Lower lobe of right lung (tissue), 2 donors: ENCODE data around the gene APOBEC3F. TPM values are rescaled to one million over a fixed set of nuclear protein-coding genes. Genes with fewer than 3 reads are reported as not detected.
A peak's percentile ranks its signal among the peaks of the same experiment; 100 is the strongest.
"Not testable (repeated sequence)": the region's sequence is repeated elsewhere in the genome, so short reads cannot be mapped to it uniquely, and the experiment has no call there.

Experiments used
- ATAC-seq, 2 donors: fragments of 200-7000 bp; cut with Tn5 transposase; one replicate each; pipeline ENCODE4 v1.9.1; 2020 to 2022; ENCODE audit warnings: mild to moderate bottlenecking in 2 of 2, moderate library complexity in 2 of 2
- DNase-seq: peaks from one replicate; pipeline ENCODE4 v3.0.0-alpha.2; 2020
- H3K27ac ChIP-seq: fragments of 200-600 bp; one replicate; pipeline ENCODE4 v1.8.0; 2022
- H3K27me3 ChIP-seq: fragments of 200-600 bp; one replicate; pipeline ENCODE4 v1.8.0; 2022; ENCODE audit warnings: low read depth
- H3K36me3 ChIP-seq: fragments of 200-600 bp; one replicate; pipeline ENCODE4 v1.8.0; 2022; ENCODE audit warnings: mild to moderate bottlenecking
- H3K4me1 ChIP-seq: fragments of 200-600 bp; one replicate; pipeline ENCODE4 v1.8.0; 2022
- H3K4me3 ChIP-seq: fragments of 200-600 bp; one replicate; pipeline ENCODE4 v1.8.0; 2022; ENCODE audit warnings: mild to moderate bottlenecking
- H3K9me3 ChIP-seq: fragments of 200-600 bp; one replicate; pipeline ENCODE4 v1.8.0; 2022
- CTCF ChIP-seq: fragments of 200-600 bp; IDR thresholded peaks from one replicate; pipeline ENCODE4 v1.8.0; 2022; ENCODE audit warnings: antibody characterized with exemption, mild to moderate bottlenecking
- intact Hi-C: fragments of 100-400 bp; cut with DNase I; formaldehyde crosslinking; loops from one replicate; pipeline ENCODE4 v1.11.0; 2022
- total RNA-seq: library from RNA; stranded (reverse); fragmentation: NEBNext Ultra II Directional; extraction: Animal tissue kit (Norgen Biotek cat#: 25700); gene quantifications from one replicate; pipeline ENCODE4 v1.2.1, GENCODE V29; 2021
- donor health status: DM: no; HTN: yes; CAD: no; lungs with severe emphysema.

The APOBEC3F gene
- total RNA-seq, 1 donor from 2014 or later = 9.5 TPM

DNA sequence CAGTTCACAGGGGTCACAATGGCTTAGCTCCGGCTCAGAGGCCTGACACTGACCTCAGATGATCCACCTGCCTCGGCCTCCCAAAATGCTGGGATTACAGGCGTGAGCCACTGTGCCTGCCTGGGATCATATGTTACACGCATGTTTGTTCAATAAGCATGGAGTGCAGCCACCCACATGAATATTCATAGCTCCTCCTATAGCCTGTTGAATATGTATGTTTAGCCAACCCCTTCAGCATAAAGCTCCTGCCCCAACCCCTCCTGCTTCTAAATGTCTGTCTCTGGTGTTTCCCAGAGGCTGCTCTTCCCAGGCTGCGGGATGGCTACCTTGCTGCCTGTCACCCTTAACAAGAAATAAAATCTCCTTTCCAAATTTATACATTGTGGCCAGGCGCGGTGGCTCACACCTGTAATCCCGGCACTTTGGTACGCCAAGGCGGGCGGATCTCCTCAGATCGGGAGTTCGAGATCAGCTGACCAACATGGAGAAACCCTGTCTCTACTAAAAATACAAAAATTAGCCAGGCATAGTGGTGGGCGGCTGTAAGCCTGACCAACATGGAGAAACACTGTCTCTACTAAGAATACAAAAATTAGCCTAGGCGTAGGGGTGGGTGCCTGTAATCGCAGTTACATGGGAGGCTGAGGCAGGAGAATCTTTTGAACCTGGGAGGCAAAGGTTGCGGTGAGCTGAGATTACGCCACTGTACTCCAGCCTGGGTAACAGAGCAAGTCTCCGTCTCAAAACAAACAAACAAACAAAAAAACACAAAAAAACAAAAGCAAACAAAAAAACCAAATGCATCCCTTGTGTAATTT, 1.1 kb upstream of the APOBEC3F start:
- peak overlapping the region; percentile 86 for H3K27ac ChIP-seq
- H3K9me3 ChIP-seq = no peaks in the 10 kb centered on the region
- H3K27me3 ChIP-seq = no peaks in the 10 kb centered on the region
- H3K36me3 ChIP-seq = no peaks in the 10 kb centered on the region
- peaks cover 15% of the 10 kb centered on the region for H3K4me1 ChIP-seq
- no peak for ATAC-seq
- DNase-seq = no peak
- no peak for TF ChIP-seq CTCF
- H3K4me3 ChIP-seq = peak overlapping the region; percentile 69
- intact Hi-C loops = no loop called here

GRCh38 chr22:39040155-39040537, 518 bp upstream of the APOBEC3F start:
- H3K9me3 ChIP-seq, ATAC-seq, DNase-seq, H3K27me3 ChIP-seq, intact Hi-C loops, H3K36me3 ChIP-seq: not testable (repeated sequence)
- peak overlapping the region; percentile 69 for H3K4me3 ChIP-seq
- peaks cover 15% of the 10 kb centered on the region for H3K4me1 ChIP-seq
- peak overlapping the region; percentile 86 for H3K27ac ChIP-seq

DNA sequence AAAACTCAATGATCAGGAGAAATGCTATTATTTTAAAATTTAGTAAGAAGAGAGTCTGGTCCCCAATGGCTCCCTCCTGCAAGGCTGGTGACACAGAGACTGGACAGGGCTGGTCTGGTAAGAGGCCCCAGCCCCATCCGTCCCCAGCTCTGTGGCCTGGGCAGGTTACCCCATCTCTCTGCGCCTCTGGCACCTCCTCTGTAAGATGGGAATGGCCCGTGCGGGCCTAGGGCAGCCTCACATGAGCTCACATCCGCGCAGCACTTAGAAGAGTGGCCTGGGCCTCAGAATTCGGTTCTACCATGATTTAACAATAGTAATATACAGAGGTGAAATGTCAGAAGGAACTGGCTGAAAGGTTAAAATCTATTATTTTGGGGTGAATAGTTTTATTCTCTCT, 1.2 kb downstream of the APOBEC3F start:
- H3K4me3 ChIP-seq = peak overlapping the region; percentile 69
- no peaks in the 10 kb centered on the region for H3K36me3 ChIP-seq
- TF ChIP-seq CTCF = no peak
- no peak for ATAC-seq
- peaks cover 15% of the 10 kb centered on the region for H3K4me1 ChIP-seq
- no peaks in the 10 kb centered on the region for H3K27me3 ChIP-seq
- H3K27ac ChIP-seq = no peak overlapping the region
- intact Hi-C loops = no loop called here
- no peak for DNase-seq
- no peaks in the 10 kb centered on the region for H3K9me3 ChIP-seq

GRCh38 chr22:39043063-39043462, 2.4 kb downstream of the APOBEC3F start:
- H3K27ac ChIP-seq, H3K36me3 ChIP-seq, H3K9me3 ChIP-seq, ATAC-seq, H3K27me3 ChIP-seq, DNase-seq, intact Hi-C loops, H3K4me3 ChIP-seq: not testable (repeated sequence)
- peaks cover 15% of the 10 kb centered on the region for H3K4me1 ChIP-seq

DNA sequence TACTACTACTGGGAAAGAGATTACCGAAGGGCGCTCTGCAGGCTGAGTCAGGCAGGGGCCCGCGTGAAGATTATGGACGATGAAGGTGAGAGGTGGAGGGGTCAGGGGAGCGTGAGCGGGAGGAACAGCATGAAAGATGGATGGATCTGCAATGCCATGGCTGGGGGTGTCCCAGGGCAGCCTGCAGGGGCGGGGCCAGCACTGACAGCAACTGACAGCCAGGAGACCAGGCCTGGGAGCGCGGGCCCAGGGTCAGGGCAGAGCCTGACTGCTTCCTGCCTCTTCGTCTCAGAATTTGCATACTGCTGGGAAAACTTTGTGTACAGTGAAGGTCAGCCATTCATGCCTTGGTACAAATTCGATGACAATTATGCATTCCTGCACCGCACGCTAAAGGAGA, 4.5 kb downstream of the APOBEC3F start:
- H3K27me3 ChIP-seq, H3K9me3 ChIP-seq, DNase-seq, H3K36me3 ChIP-seq, H3K27ac ChIP-seq, ATAC-seq, H3K4me3 ChIP-seq, intact Hi-C loops: not testable (repeated sequence)
- peaks cover 15% of the 10 kb centered on the region for H3K4me1 ChIP-seq

GRCh38 chr22:39049486-39049885, 8.8 kb downstream of the APOBEC3F start:
- H3K4me1 ChIP-seq, H3K9me3 ChIP-seq, DNase-seq, H3K27ac ChIP-seq, ATAC-seq, H3K27me3 ChIP-seq, intact Hi-C loops, H3K4me3 ChIP-seq, H3K36me3 ChIP-seq: not testable (repeated sequence)

- ATAC-seq, intact Hi-C loops, H3K36me3 ChIP-seq, H3K27ac ChIP-seq, H3K4me1 ChIP-seq, DNase-seq, H3K4me3 ChIP-seq, H3K9me3 ChIP-seq, H3K27me3 ChIP-seq: not testable (repeated sequence)
Measured at GRCh38 chr22:39051844-39052495, 11.3 kb downstream of the APOBEC3F start.

DNA sequence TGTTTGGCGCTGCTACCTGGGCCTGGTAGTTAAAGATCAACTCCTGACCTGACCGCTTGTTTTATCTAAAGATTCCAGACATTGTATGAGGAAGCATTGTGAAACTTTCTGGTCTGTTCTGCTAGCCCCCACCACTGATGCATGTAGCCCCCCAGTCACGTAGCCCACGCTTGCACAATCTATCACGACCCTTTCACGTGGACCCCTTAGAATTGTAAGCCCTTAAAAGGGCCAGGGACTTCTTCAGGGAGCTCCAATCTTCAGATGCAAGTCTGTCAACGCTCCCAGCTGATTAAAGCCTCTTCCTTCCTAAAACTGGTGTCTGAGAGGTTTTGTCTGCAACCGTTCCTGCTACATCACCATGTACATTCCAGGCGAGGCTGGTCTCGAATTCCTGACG, 15.0 kb downstream of the APOBEC3F start:
- intact Hi-C loops = no loop called here
- H3K36me3 ChIP-seq = no peaks in the 10 kb centered on the region
- DNase-seq = no peak

GRCh38 chr22:39061290-39061689, 20.6 kb downstream of the APOBEC3F start:
- ATAC-seq, intact Hi-C loops, H3K4me3 ChIP-seq, H3K36me3 ChIP-seq, DNase-seq, H3K27ac ChIP-seq, H3K27me3 ChIP-seq, H3K4me1 ChIP-seq, H3K9me3 ChIP-seq: not testable (repeated sequence)

More for the DNA sequence above, 15.0 kb downstream of the APOBEC3F start:
- H3K27ac ChIP-seq = no peak overlapping the region
- no peak for ATAC-seq
- H3K9me3 ChIP-seq = no peaks in the 10 kb centered on the region
- H3K4me3 ChIP-seq = no peak overlapping the region
- H3K27me3 ChIP-seq = no peaks in the 10 kb centered on the region
- no peaks in the 10 kb centered on the region for H3K4me1 ChIP-seq
- no peak for TF ChIP-seq CTCF

GRCh38 chr22:39061951-39062350, 21.3 kb downstream of the APOBEC3F start:
- intact Hi-C loops, H3K27me3 ChIP-seq, H3K4me1 ChIP-seq, ATAC-seq, DNase-seq, H3K9me3 ChIP-seq, H3K4me3 ChIP-seq, H3K36me3 ChIP-seq, H3K27ac ChIP-seq: not testable (repeated sequence)

DNA sequence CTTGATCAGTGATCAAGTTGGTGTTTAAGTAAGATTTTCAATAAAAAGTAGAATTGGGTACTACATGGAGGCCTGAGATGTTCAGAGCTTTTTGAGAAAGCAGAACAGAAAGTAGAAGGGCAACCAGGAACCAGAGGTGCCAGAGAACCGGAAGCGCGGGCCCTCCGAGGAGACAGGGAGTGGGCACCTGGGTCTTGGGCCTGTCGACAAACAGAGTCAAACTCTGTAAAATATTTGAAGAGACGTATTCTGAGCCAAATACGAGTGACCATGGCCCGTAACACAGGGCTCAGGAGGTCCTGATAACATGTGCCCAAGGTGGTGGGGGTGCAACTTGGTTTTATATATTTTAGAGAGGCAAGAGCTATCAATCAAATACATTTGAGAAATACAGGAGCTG, 23.2 kb downstream of the APOBEC3F start:
- DNase-seq, H3K27me3 ChIP-seq, H3K9me3 ChIP-seq, H3K4me3 ChIP-seq, H3K36me3 ChIP-seq, H3K4me1 ChIP-seq, H3K27ac ChIP-seq, intact Hi-C loops: not testable (repeated sequence)
- ATAC-seq = peak in 1 of 2 donors; percentile 14
